Smooth muscle cell (in vitro differentiated cells): ENCODE results near the gene UNC5B. TPM values are rescaled to one million over a fixed set of nuclear protein-coding genes. Genes with fewer than 3 reads are reported as not detected.

Experiments
- DNase-seq: peaks from one replicate; lab custom pipeline; 2025; ENCODE audit not compliant: unreplicated experiment; lab: John Stamatoyannopoulos, UW
- H2AFZ ChIP-seq: fragments of 200-600 bp; sonication (generic); 2 replicates; pipeline ENCODE4 v1.6.0; 2016; ENCODE audit warnings: antibody characterized with exemption, low read depth, mild to moderate bottlenecking
- H3F3A ChIP-seq: fragments of 200-600 bp; sonication (generic); 2 replicates; pipeline ENCODE4 v1.6.0; 2017; ENCODE audit warnings: antibody characterized with exemption, low read depth
- H3K27ac ChIP-seq: fragments of 200-600 bp; sonication (generic); 2 replicates; pipeline ENCODE4 v1.5.1; 2016; ENCODE audit warnings: low read depth, mild to moderate bottlenecking
- H3K27me3 ChIP-seq: fragments of 200-600 bp; sonication (generic); 2 replicates; pipeline ENCODE4 v1.6.1; 2016; ENCODE audit warnings: low read depth, mild to moderate bottlenecking
- H3K36me3 ChIP-seq: fragments of 200-600 bp; sonication (generic); 2 replicates; pipeline ENCODE4 v1.5.1; 2016; ENCODE audit warnings: low read depth
- H3K4me1 ChIP-seq: fragments of 200-600 bp; sonication (generic); 2 replicates; pipeline ENCODE4 v1.5.1; 2016; ENCODE audit warnings: low read depth
- H3K4me2 ChIP-seq: fragments of 200-600 bp; sonication (generic); 2 replicates; pipeline ENCODE4 v1.6.0; 2016; ENCODE audit warnings: mild to moderate bottlenecking
- H3K4me3 ChIP-seq: fragments of 200-600 bp; sonication (generic); 2 replicates; pipeline ENCODE4 v1.5.1; 2016; ENCODE audit warnings: mild to moderate bottlenecking
- H3K79me2 ChIP-seq: fragments of 200-600 bp; sonication (generic); 2 replicates; pipeline ENCODE4 v1.6.0; 2016; ENCODE audit warnings: low read depth, mild to moderate bottlenecking
- H3K9ac ChIP-seq: fragments of 200-600 bp; sonication (generic); 2 replicates; pipeline ENCODE4 v1.6.0; 2016; ENCODE audit warnings: low read depth
- H3K9me3 ChIP-seq: fragments of 200-600 bp; sonication (generic); replicated peaks from 2 replicates; pipeline ENCODE4 v1.5.1; 2016; ENCODE audit warnings: low read depth
- H4K20me1 ChIP-seq: fragments of 200-600 bp; sonication (generic); 2 replicates; pipeline ENCODE4 v1.6.0; 2016; ENCODE audit warnings: low read depth
- WGBS: methylation state at CpG from one replicate; pipeline ENCODE4 v1.1.7; 2016; ENCODE audit warnings: low lambda C conversion rate; 5-methylcytosine and 5-hydroxymethylcytosine counted together
- polyA plus RNA-seq: library from polyadenylated mRNA; unstranded; fragments of >200 nt; fragmentation: Nextera tagmentation; extraction: Ambion mirVana; gene quantifications from 2 replicates; pipeline ENCODE4 v1.2.1, GENCODE V29; 2016
- total RNA-seq: library from RNA; depleted of rRNA; stranded (reverse); fragments of >200 nt; gene quantifications from 2 replicates; pipeline ENCODE4 v1.2.3, GENCODE V29; 2014
- TF ChIP-seq, protein P1 (sequence below): fragments of 200-600 bp; sonication (generic); IDR thresholded peaks from 2 replicates; pipeline ENCODE4 v1.5.1; 2017; ENCODE audit warnings: borderline replicate concordance, mild to moderate bottlenecking, antibody characterized with exemption; ENCODE audit not compliant: insufficient read depth, poor library complexity, severe bottlenecking

Gene UNC5B
- total and polyA plus RNA-seq, 2 experiments from 2014 or later = 89.6 to 142 TPM

DNA sequence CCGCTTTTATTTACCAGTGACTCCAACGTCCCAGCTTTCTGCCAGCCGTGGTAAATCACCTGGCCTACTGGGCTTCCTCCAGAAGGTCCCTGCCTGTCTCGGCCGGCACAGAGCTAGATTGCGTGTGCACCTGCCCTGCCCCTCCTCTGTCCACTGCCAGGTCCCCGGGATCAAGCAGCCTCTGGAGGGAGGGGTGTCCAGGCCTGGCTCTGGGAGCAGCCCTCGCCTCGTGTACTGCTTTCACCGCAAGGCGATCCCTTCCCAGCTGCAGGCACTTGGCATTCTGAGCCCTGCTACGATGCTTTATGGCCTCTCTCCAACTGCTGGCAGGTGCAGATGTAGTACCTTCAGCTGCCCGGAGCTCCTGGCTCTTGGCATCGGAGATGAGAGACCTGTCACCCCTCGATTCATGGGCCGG lies 114.1 kb downstream of the UNC5B start:
- Histone ChIP-seq H3K9me3 (no peaks in the 10 kb centered on the region), H3K4me3 (no peak overlapping the region), H3K27ac (no peak overlapping the region), H3K79me2 (no peaks in the 10 kb centered on the region), H3K27me3 (no peaks in the 10 kb centered on the region), H3K36me3 (no peaks in the 10 kb centered on the region), H3F3A (no peaks in the 10 kb centered on the region), H4K20me1 (no peaks in the 10 kb centered on the region), H3K9ac (no peak overlapping the region), H3K4me2 (no peak overlapping the region), H3K4me1 (no peaks in the 10 kb centered on the region), H2AFZ (no peak overlapping the region)
- DNase-seq = no peak
- whole genome bisulfite sequencing = 94% methylated on average over 16 of the region's 16 CpGs
- TF ChIP-seq, protein P1, sequence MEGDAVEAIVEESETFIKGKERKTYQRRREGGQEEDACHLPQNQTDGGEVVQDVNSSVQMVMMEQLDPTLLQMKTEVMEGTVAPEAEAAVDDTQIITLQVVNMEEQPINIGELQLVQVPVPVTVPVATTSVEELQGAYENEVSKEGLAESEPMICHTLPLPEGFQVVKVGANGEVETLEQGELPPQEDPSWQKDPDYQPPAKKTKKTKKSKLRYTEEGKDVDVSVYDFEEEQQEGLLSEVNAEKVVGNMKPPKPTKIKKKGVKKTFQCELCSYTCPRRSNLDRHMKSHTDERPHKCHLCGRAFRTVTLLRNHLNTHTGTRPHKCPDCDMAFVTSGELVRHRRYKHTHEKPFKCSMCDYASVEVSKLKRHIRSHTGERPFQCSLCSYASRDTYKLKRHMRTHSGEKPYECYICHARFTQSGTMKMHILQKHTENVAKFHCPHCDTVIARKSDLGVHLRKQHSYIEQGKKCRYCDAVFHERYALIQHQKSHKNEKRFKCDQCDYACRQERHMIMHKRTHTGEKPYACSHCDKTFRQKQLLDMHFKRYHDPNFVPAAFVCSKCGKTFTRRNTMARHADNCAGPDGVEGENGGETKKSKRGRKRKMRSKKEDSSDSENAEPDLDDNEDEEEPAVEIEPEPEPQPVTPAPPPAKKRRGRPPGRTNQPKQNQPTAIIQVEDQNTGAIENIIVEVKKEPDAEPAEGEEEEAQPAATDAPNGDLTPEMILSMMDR = no peak

DNA sequence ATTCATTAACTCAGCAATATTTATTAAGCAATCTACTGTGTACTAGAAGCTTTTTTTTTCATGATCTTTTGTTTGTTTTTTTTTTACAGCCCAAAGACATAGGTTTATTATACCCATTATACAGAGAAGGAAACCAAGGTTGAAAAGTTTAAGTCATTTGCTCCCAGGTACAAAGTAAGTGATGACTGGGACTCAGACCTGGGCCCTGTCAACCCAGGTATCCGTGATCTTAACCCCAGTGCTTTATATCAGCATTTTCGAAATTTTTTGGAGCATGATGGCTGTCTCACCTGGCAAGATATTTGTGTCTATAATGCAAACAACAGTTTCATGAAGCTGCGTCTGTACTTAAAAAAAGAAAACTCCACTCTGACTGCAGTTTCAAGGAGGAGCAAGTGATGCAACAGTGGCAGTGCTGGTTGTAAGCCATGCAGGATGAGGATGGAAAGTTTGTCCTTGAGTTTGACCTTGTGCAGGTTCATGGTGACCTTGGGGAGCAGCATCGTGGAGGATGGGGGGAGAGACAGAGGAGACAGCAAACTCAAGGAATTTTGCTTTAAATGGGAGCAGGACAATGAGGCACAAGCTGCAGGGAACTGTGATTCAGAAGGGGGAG lies 118.5 kb downstream of the UNC5B start:
- H3K4me1 ChIP-seq = no peaks in the 10 kb centered on the region
- no peaks in the 10 kb centered on the region for H3K79me2 ChIP-seq
- no peaks in the 10 kb centered on the region for H3F3A ChIP-seq
- H3K4me3 ChIP-seq = no peak overlapping the region
- H3K27me3 ChIP-seq = no peaks in the 10 kb centered on the region
- H3K9me3 ChIP-seq = no peaks in the 10 kb centered on the region
- H3K9ac ChIP-seq = no peak overlapping the region
- no peaks in the 10 kb centered on the region for H4K20me1 ChIP-seq
- no peak overlapping the region for H2AFZ ChIP-seq
- H3K27ac ChIP-seq = no peak overlapping the region
- H3K4me2 ChIP-seq = no peak overlapping the region
- H3K36me3 ChIP-seq = no peaks in the 10 kb centered on the region
- TF ChIP-seq, protein P1 = no peak
- 93% methylated on average over 4 of the region's 4 CpGs for WGBS
- DNase-seq = no peak

- Histone ChIP-seq H3K4me2 (no peak overlapping the region), H2AFZ (no peak overlapping the region), H3K36me3 (no peaks in the 10 kb centered on the region), H3F3A (no peaks in the 10 kb centered on the region), H3K79me2 (no peaks in the 10 kb centered on the region), H3K27ac (no peak overlapping the region), H3K4me3 (no peak overlapping the region), H4K20me1 (no peaks in the 10 kb centered on the region), H3K4me1 (no peaks in the 10 kb centered on the region), H3K9me3 (no peaks in the 10 kb centered on the region), H3K27me3 (no peaks in the 10 kb centered on the region), H3K9ac (no peak overlapping the region)
- WGBS = 85% methylated on average over 4 of the region's 4 CpGs
- no peak for DNase-seq
- TF ChIP-seq, protein P1 = no peak
Measured at GRCh38 chr10:71331736-71332135, 119.4 kb downstream of the UNC5B start.

DNA sequence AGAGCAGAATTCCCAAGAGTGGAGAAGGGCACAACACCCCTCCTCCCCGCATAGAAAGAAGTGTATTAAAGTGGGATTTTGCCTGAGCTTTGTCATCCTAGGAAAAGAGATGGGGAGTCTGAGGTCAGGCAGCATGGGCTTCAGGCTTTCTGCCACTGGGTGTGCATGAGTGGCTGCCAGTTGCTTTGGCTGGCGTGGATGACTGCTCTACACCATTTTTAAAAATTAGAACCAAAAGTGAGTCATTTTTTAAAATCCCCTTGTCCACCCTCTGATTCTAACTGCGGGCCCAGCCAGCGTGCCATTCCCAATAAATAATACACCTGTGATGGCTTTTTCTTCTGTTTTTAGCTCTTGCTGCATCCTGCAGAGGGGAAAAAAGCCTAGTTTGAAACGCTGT lies 120.1 kb downstream of the UNC5B start:
- H4K20me1 ChIP-seq = no peaks in the 10 kb centered on the region
- no peak overlapping the region for H3K9ac ChIP-seq
- H3K27me3 ChIP-seq = no peaks in the 10 kb centered on the region
- H3K79me2 ChIP-seq = no peaks in the 10 kb centered on the region
- no peak overlapping the region for H3K4me2 ChIP-seq
- no peak overlapping the region for H3K4me3 ChIP-seq
- H3K4me1 ChIP-seq = no peaks in the 10 kb centered on the region
- H3K27ac ChIP-seq = no peak overlapping the region
- TF ChIP-seq, protein P1 = no peak
- H3F3A ChIP-seq = no peaks in the 10 kb centered on the region
- no peaks in the 10 kb centered on the region for H3K9me3 ChIP-seq
- H3K36me3 ChIP-seq = no peaks in the 10 kb centered on the region
- DNase-seq = no peak
- WGBS = 93% methylated on average over 5 of the region's 5 CpGs
- H2AFZ ChIP-seq = no peak overlapping the region
